HG03520 (cell line): Measurements from ENCODE around the gene PRSS38.

Source experiments
- ATAC-seq: cut with Tn5 transposase; IDR thresholded peaks from one replicate; pipeline ENCODE4 v1.9.1; 2021; ENCODE audit warnings: mild to moderate bottlenecking, moderate library complexity; ENCODE audit not compliant: unreplicated experiment

Gene PRSS38

DNA sequence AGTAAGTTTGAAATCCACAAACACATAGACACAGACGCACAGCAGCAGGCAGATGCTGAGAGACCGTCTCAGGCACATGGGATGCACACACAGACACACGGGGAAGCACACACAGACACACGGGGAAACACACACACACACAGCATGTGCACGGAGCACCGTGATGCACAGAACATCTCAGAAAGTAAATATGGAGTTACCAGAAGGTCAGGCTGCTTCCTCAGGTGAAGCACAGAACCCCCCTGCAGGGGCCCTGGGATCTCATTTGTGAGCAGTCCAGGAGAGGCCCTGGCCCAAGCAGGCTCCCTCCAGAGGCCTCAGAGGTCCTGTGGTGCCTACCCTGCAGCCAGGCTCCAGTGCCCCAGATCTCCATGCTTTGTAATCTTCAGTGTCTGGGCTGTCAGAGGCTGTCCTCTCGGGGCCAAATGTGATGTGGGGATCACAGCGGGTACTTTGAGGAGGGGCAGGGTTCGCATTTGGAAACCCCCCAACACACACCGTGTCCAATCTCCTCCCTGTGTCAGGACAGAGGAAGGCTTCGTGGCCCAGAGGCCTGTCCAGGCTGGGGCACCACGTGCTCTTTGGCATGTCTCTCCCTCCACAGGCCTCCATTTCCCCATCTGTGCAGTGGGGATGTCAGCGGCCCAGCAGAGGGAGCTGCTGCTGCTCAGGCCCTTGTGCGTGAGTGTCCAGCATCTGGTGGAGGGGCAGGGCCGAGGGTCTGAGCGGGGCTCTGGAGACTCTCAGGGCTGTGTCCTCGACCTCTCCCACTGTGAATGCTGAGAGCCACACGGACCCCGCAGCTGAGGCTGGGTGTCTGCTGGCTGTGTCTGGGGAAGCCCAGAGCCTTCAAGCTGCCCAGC lies 23.0 kb upstream of the PRSS38 start:
- ATAC-seq, result no peak

DNA sequence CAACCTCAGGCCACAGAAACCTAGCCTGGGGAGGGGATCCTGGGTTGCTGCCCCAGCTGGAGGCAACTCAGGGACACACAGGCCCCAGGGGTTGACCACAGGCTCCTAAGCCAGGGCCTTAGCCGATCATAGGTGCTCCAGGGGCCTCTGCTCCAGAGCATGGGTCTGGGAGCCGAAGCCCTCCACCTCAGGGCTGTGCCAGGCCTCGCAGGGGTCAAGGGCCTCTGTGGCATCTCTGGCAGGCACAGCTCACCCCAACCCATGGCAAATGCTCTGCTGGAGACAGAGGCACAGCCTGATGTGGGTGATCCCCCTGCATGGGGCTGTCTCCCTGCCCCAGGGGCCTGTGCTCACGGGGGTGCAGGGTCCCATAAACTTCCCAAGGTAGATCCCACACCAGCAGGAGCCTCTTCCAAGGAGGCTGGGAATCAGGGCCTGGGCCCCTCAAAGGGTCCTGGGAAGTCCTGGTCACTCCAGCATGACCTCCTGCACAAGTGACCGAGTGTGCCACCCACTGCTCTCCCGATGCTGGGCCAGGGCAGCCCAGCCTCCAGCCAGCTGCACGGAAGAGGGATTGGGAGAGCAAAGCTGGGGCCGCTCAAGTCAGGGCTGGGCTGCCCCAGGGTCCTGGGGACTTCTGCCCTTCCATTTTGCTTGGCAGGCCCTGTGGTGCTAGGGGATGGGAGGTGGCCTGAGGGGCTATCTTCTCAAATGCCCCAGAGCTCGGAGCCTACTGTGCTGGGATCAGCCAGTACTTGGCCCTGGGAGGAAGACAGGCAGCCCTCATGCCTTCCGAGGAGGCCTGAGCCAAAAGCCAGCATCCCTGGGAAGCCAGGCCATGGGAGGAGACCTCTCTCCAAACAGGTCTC lies 22.2 kb upstream of the PRSS38 start:
- no peak for ATAC-seq

DNA sequence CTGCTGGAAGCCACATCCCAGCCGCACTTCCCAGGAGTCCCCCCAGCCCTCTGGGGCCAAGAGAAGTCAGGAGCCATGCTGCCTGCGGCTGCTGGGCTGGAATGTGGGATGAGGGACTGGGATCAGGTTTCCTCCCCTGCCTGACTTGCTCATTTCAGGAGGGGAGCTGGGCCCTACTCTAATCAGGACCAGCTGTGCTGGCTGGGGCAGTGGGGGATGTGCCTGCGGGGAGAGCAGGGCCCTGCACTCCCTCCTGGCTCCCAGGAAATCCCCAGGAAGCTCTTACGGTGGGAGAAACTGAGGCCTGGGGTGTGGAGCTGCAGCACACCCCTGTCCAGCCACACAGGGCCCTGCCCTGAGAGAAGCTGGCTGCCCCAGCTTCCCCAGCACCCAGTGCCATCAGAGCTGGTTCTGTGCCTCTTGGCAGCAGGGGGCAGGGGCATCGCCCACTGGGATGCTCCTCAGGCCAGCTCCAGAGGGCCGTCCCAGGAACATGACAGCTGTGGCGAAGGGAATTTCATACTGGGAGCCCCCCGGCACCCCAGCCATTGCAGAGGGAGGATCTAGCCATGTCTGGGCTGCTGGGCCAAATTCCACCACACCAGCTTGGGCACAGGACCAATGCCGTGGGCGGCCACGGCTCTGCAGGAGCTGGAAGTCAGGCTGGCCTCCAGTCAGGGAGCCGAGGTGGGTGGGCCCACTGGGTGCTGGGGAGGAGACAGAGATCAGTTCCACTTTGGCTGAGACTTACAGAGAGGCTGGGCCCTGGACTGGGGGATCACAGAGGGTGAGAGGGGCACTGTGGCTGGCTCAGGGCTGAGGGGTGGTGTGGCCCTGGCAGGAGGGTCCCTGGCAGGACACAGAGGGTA lies 21.3 kb upstream of the PRSS38 start:
- no peak for ATAC-seq

DNA sequence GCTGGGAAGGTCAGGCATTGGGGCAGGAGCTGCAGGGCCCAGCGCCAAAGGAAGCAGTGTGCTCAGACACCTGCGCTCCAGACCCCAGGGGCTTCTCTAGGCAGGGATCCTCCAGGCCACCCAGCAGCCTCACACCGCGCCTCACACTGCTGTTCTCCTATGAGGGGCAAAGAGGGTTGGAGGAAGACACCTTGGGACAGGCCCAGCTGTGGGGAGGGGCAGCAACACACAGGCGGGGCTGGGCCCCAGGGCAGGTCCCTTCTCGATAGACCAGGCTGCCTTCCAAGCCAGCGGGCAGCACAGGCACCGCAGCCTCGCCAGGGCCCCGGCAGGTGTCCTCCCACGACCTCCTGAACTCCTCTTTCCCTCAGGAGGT lies 20.7 kb upstream of the PRSS38 start:
- ATAC-seq, result no peak

DNA sequence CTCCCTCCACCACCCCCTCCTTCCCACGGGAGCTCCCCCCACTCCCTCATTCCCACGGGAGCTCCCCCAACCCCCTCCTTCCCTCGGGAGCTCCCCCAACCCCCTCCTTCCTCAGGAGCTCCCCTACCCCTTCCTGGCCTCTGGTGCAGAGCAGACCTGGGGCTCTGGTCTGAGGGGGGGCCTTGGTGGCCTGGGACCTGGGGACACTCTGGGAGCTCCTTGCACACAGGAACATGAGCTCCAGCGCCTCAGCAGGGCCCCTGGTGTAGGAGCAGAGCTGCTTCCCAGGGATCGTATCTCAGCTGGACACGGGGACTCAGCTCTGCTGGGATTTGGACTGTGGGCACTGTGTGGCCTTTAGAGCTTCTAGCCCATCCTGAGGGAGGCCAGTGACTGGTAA lies 19.7 kb upstream of the PRSS38 start:
- ATAC-seq, result no peak

DNA sequence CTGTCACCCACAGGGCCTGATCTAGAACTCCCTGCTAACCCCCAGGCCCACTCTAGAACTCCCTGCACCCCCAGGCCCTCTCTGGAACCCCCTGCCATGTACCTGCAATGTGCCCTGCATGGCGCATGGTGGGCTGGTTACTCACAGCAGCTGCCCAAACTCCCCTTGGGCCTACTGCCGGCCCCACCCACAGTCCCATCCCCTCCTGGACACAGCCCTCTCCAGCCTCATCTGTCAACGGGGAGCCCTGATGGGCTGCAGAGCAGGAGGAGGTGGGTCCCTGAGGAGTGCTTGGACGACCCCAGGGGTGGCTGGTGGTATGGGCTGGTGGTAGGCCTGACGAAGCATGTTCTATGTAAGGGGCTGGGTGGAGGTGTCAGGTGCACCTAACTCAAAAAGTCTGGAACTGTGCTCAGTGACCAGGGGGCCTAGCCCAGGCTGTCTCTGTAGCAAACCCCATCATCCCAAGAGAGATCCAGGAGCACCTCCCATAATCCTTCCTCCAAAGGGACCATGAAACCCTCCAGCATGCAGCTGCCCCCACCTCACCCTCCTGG lies 19.0 kb upstream of the PRSS38 start:
- no peak for ATAC-seq

DNA sequence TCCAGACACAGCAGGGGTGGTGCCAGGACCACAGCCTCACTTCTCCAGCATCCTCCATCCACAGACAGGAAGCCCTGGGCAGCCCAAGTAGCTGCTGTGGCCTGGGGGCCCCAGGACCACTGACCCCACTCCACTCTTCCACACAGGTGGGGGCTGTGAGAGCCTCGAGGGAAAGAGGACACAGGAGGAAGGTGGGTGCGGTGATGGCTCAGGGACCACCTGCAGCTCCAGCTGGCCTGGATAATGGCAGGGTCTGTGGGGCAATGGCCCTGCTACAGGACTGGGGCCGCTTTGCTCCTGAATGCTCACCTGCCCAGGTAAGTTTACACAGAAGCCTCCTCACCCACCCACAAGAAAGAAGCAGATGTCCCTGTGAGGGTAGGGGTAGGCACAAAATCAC lies 18.3 kb upstream of the PRSS38 start:
- no peak for ATAC-seq

DNA sequence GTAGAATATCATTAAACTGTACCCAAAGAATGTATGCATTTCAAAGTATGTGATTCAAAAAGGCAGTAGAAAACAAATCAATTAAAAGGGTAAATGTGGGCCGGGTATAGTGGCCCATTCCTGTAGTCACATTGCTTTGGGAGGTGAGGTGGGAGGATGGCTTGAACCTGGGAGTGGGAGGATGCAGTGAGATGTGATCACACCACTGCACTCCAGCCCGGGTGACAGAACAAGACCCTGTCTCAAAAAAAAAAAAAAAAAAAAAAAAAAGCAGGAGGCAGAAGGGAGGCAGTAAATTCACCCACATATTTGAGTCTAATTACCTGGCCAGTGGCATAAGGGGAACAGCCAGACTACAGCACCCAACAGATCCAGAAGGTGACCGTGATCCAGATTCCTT lies 17.9 kb upstream of the PRSS38 start:
- no peak for ATAC-seq

DNA sequence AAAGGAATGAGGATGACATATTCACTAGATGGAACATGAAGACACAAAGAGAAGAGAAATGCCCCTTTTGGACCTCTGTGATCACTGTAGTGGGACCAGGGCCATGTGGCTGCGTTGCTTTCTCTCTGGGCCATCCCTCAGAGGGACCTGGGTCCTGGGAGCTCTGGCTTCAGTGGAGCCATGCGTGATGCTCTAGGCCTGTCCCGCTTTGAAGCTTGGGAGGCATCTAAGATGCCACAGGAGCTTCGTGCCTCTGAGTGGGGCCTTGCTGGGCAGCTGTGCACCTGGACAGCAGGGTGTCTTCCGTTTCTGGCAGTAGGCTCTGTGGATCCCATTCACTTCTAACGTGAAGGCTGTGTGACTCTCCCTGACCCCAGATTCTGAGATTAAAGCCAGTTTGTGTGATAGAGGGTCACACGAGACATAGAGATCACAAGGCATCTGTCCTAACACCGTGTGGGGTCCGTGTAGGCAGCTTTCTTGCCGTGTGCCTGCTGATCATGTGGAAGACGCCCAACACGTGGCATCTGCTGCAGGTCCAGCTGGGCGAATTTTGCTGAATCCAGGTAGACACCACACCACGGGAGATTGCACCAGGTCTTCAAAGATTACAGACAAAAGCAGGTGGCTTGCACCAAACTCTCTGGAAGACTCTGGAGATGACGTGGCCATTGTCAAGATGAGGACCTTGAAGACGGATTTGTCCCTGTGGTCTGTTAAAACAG lies 17.2 kb upstream of the PRSS38 start:
- no peak for ATAC-seq

DNA sequence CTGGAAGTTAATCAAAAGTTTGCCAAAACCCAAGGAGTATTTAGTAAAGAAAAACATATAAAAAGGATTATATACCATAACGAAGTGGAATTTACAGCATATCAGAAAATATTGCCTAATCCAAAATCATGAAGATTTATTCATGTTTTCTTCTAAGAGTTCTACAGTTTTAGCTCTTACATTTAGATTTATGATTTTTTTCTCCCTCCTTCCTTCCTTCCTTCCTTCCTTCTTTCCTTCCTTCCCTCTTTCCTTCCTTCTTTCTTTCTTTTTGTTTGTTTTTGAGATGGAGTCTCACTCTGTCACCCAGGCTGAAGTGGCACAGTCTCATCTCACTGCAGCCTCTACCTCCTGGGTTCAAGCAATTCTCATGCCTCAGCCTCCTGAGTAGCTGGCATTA lies 15.7 kb upstream of the PRSS38 start:
- ATAC-seq, result no peak

DNA sequence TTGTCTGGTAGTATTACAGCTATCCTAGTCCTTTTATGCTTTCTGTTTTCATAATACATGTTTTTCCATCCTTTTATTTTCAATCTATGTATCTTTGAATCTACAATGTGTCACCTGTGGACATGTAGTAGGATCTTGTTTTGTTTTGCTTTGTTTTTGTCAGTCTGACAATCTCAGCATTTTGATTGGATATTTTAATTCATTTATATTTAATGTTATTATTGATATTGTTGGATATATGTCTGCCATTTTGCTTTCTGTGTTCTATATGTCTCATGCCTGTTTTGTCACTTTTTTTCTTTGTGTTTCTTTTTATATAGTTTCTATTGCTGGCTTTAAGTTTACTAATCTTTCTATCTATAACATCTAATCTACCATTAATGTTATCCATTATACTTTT lies 11.5 kb upstream of the PRSS38 start:
- ATAC-seq, result no peak

DNA sequence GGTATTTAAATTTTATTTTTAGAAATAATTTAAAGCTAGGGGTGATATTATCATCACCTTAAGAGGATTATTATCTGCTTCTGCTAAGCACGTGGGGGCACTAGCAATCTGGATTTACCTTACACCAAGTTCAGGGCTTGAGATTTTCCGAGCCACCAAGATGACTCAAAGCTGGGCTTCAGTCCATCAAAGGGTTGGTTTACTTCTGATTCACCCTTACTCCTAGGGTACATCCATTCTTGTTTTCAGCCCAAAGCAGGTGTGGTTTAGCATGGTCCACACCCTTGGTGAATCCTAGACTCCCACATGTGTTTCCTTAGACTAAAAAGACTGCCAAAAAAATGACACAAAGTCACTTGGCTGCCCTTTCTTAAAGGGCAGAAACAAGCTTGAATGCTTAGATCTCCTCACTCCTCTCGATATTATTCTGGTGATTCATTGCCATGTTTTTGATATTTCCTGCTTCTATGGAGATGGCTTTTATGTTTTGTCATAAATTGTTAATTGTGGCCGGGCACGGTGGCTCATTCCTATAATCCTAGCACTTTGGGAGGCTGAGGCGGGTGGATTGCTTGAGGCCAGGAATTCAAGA lies 9.8 kb upstream of the PRSS38 start:
- no peak for ATAC-seq

DNA sequence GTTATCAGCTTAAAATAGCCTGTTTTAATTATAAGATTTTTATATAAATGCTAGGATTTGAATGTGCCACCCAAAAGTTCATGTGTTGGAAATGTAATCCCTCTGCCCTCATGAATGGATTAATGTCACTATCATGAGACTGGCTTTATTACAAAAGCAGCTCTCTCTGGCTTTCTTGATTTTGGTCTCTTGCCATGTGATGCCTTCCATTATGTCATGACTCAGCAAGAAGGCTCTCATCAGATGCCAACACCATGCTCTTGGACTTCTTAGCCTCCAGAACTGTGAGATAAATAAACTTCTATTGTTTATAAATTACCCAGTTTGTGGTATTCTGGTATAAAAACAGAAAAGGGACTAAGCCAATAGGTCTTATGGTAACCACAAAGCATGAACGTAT lies 6.9 kb upstream of the PRSS38 start:
- no peak for ATAC-seq

DNA sequence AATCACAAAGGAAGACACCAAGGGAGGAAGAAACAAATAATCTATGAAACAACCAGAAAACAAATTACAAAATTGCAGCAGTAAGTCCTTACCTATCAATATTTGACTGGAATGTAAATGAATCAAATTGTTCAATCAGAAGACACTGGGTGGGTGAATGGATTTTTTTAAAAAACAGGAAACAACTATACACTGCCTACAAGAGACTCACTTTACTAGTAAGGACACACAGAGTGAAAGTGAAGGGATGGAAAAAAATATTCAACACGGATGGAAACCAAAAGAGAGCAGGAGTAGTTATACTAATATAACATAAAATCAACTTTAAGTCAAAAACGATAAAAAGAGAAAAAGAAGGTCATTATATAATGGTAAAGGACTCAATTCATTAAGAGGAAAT lies 6.4 kb upstream of the PRSS38 start:
- no peak for ATAC-seq

DNA sequence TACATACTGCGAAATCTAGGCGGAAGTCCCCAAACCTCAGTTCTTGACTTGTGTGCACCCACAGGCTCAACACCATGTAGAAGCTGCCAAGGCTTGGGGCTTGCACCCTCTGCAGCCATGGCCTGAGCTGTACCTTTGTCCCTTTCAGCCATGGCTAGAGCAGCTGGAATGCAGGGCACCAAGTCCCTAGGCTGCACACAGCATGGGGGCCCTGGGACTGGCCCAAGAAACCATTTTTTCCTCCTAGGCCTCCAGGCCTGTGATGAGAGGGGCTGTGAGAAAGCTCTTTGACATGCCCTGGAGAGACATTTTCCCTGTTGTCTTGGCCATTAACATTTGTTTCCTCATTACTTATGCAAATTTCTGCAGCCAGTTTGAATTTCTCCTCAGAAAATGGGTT lies 1.5 kb upstream of the PRSS38 start:
- ATAC-seq, result no peak

DNA sequence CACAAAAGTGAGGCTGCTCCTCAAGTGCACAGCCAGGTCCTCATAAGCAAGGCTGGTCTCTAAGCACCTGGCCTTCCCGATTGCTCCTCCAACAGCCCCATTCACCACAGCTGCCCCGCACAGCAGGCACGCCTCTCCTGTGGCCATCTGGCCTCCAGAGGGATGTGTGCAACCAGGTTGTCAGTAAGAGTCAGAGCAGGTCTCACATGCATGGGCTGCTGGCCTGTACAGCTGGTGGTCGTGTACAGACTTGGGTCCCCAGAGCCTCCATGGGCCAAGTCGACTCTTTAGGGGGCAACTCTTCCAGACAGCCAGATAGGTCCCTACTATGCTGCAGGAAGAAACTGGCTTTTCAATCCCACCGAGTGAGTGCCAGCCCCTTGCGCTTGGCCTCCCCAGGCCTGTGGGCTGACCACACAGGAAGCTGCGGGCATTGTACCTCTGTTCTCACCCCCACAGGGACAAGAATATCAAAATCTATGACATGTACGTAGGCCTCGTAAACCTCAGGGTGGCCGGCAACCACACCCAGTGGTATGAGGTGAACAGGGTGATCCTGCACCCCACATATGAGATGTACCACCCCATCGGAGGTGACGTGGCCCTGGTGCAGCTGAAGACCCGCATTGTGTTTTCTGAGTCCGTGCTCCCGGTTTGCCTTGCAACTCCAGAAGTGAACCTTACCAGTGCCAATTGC lies 1.4 kb downstream of the PRSS38 start:
- no peak for ATAC-seq

DNA sequence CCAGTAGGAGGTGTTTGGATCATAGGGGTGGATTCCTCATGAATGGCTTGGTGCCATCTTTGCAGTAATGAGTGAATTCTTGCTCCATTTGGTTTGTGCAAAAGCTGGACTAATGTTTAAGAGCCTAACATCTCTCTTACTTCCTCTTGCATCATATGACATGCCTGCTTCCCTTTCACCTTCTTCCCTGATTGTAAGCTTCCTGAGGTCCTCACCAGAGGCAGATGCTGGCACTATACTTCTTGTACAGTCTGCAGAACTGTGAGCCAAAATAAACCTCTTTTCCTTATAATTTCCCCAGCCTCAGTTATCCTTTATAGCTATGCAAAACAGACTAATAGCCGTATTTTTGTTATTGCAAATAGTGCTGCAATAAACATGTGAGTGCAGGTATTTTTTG lies 8.1 kb downstream of the PRSS38 start:
- no peak for ATAC-seq

DNA sequence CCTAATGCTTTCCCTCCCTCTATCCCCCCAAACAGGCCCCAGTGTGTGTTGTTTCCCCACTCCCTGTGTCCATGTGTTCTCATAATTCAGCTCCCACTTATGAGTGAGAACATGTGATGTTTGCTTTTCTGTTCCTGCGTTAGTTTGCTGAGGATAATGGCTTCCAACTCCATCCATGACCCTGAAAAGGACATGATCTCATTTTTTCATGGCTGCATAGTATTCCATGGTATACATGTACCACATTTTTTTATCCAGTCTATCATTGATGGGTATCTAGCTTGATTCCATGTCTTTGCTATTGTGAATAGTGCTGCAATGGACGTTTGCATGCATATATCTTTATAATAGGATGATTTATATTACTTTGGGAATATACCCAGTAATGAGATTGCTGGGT lies 8.7 kb downstream of the PRSS38 start:
- ATAC-seq, result no peak

DNA sequence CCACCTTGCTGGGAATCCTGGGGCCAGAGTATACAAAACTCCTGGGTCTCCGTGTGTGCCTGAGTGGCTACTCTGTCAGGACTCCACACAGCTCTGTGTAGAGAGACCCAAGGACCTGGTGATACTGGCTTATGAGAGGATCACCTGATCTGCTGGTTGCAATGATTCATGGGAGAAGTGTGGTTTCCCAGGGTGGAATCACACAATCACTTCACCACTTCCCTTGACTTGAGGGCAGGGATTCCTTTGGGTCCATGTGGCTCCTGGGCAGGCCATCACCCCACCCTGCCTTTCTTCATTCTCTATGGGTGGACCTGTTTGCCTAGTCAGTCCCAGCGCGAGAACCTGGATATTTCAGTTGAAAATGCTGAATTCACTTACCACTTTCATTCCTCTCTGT lies 13.3 kb downstream of the PRSS38 start:
- ATAC-seq, result no peak
